Hepatocyte (in vitro differentiated cells): ENCODE results near the gene CORO2B. TPM values are rescaled to one million over a fixed set of nuclear protein-coding genes. Genes with fewer than 3 reads are reported as not detected.

Experiments used
- DNase-seq: peaks from one replicate; pipeline ENCODE4 v3.0.0-alpha.2; 2016; ENCODE audit warnings: low spot score
- H2AFZ ChIP-seq: fragments of 200-600 bp; sonication (generic); 2 replicates; pipeline ENCODE4 v1.6.0; 2016; ENCODE audit warnings: antibody characterized with exemption, mild to moderate bottlenecking
- H3K27ac ChIP-seq: fragments of 200-600 bp; sonication (generic); 2 replicates; pipeline ENCODE4 v1.5.1; 2016; ENCODE audit warnings: mild to moderate bottlenecking
- H3K27me3 ChIP-seq: fragments of 200-600 bp; sonication (generic); 2 replicates; pipeline ENCODE4 v1.6.1; 2016
- H3K36me3 ChIP-seq: fragments of 200-600 bp; sonication (generic); replicated peaks from 2 replicates; pipeline ENCODE4 v1.5.1; 2016; ENCODE audit warnings: low read depth; ENCODE audit not compliant: insufficient read depth
- H3K4me1 ChIP-seq: fragments of 200-600 bp; sonication (generic); 2 replicates; pipeline ENCODE4 v1.5.1; 2016; ENCODE audit warnings: mild to moderate bottlenecking, moderate library complexity; ENCODE audit not compliant: insufficient read depth
- H3K4me2 ChIP-seq: fragments of 200-600 bp; sonication (generic); 2 replicates; pipeline ENCODE4 v1.6.0; 2016
- H3K4me3 ChIP-seq: fragments of 200-600 bp; sonication (generic); 2 replicates; pipeline ENCODE4 v1.5.1; 2016; ENCODE audit warnings: mild to moderate bottlenecking
- H3K79me2 ChIP-seq: fragments of 200-600 bp; sonication (generic); 2 replicates; pipeline ENCODE4 v1.6.0; 2017; ENCODE audit warnings: mild to moderate bottlenecking
- H3K9me2 ChIP-seq: fragments of 200-600 bp; sonication (generic); replicated peaks from 2 replicates; pipeline ENCODE4 v1.6.0; 2017; ENCODE audit warnings: mild to moderate bottlenecking; ENCODE audit not compliant: insufficient read depth
- H3K9me3 ChIP-seq: fragments of 200-600 bp; sonication (generic); 2 replicates; pipeline ENCODE4 v1.5.1; 2016; ENCODE audit warnings: low read depth, mild to moderate bottlenecking
- H4K20me1 ChIP-seq: fragments of 200-600 bp; sonication (generic); 2 replicates; pipeline ENCODE4 v1.6.0; 2016; ENCODE audit warnings: mild to moderate bottlenecking; ENCODE audit not compliant: insufficient read depth, poor library complexity, severe bottlenecking
- CTCF ChIP-seq: fragments of 200-600 bp; sonication (generic); IDR thresholded peaks from 2 replicates; pipeline ENCODE4 v1.5.1; 2016; ENCODE audit warnings: antibody characterized with exemption, mild to moderate bottlenecking; ENCODE audit not compliant: poor library complexity
- EZH2 ChIP-seq: fragments of 200-600 bp; sonication (generic); IDR thresholded peaks from 2 replicates; pipeline ENCODE4 v1.6.1; 2016; ENCODE audit warnings: antibody characterized with exemption, mild to moderate bottlenecking, borderline replicate concordance
- EZH2phosphoT487 ChIP-seq: fragments of 200-600 bp; sonication (generic); IDR thresholded peaks from one replicate; pipeline ENCODE4 v1.6.1; 2018; ENCODE audit warnings: antibody characterized with exemption, mild to moderate bottlenecking, low read depth, moderate library complexity; ENCODE audit not compliant: unreplicated experiment, severe bottlenecking
- WGBS: methylation state at CpG from one replicate; pipeline ENCODE4 v1.1.6; 2016; ENCODE audit warnings: low lambda C conversion rate; ENCODE audit errors: missing lambda C conversion rate; 5-methylcytosine and 5-hydroxymethylcytosine counted together
- polyA plus RNA-seq: library from polyadenylated mRNA; unstranded; fragments of >200 nt; fragmentation: Nextera tagmentation; extraction: Ambion mirVana; gene quantifications from 2 replicates; pipeline ENCODE4 v1.2.1, GENCODE V29; 2016
- total RNA-seq: library from RNA; depleted of rRNA; stranded (reverse); fragments of >200 nt; gene quantifications from 2 replicates; pipeline ENCODE4 v1.2.3, GENCODE V29; 2014

Gene CORO2B
- total and polyA plus RNA-seq, 2 experiments from 2014 or later = 2.9 to 5.1 TPM

- H3K79me2 ChIP-seq = no peaks in the 10 kb centered on the region
- no peaks in the 10 kb centered on the region for H3K36me3 ChIP-seq
- no peak for DNase-seq
- no peaks in the 10 kb centered on the region for H4K20me1 ChIP-seq
- H3K9me3 ChIP-seq = no peaks in the 10 kb centered on the region
- 84% methylated on average over 1 of the region's 1 CpG for WGBS
- H3K4me1 ChIP-seq = no peaks in the 10 kb centered on the region
- no peaks in the 10 kb centered on the region for H3K27me3 ChIP-seq
- no peak overlapping the region for H3K27ac ChIP-seq
- H3K4me2 ChIP-seq = no peak overlapping the region
- TF ChIP-seq CTCF (no peak), EZH2phosphoT487 (no peak), EZH2 (no peak)
- H2AFZ ChIP-seq = no peak overlapping the region
- H3K4me3 ChIP-seq = no peak overlapping the region
- no peaks in the 10 kb centered on the region for H3K9me2 ChIP-seq
Measured at GRCh38 chr15:68764090-68764489, 185.3 kb downstream of the CORO2B start.

- no peak for DNase-seq
- Histone ChIP-seq H3K27me3 (no peaks in the 10 kb centered on the region), H3K9me2 (no peaks in the 10 kb centered on the region), H3K4me2 (no peak overlapping the region), H4K20me1 (no peaks in the 10 kb centered on the region), H3K9me3 (no peaks in the 10 kb centered on the region), H3K4me3 (no peak overlapping the region), H3K4me1 (no peaks in the 10 kb centered on the region), H3K27ac (no peak overlapping the region), H3K79me2 (no peaks in the 10 kb centered on the region), H3K36me3 (no peaks in the 10 kb centered on the region), H2AFZ (no peak overlapping the region)
- TF ChIP-seq CTCF (no peak), EZH2phosphoT487 (no peak), EZH2 (no peak)
- 81% methylated on average over 11 of the region's 11 CpGs for WGBS
Measured at GRCh38 chr15:68765602-68766368, 187.0 kb downstream of the CORO2B start.

GRCh38 chr15:68767833-68768232 is 189.0 kb downstream of the CORO2B start:
- Histone ChIP-seq H4K20me1 (no peaks in the 10 kb centered on the region), H3K4me2 (no peak overlapping the region), H3K9me3 (no peaks in the 10 kb centered on the region), H3K36me3 (no peaks in the 10 kb centered on the region), H3K79me2 (no peaks in the 10 kb centered on the region), H3K9me2 (no peaks in the 10 kb centered on the region), H2AFZ (no peak overlapping the region), H3K4me3 (no peak overlapping the region), H3K4me1 (no peaks in the 10 kb centered on the region), H3K27ac (no peak overlapping the region), H3K27me3 (no peaks in the 10 kb centered on the region)
- WGBS = 70% methylated on average over 4 of the region's 4 CpGs
- no peak for DNase-seq
- TF ChIP-seq EZH2 (no peak), CTCF (no peak), EZH2phosphoT487 (no peak)
